K562 (cell line): ENCODE data around the gene LIX1L. TPM values are rescaled to one million over a fixed set of nuclear protein-coding genes. Genes with fewer than 3 reads are reported as not detected.

ENCODE experiments used
- BCLAF1 ChIP-seq, 2 experiments: fragments of 450-650 bp in 1 of 2; IDR thresholded peaks; 2 replicates each; pipeline ENCODE4 v1.6.1; 2011 to 2017; ENCODE audit warnings: low read depth in 2 of 2, antibody characterized with exemption in 1 of 2, borderline replicate concordance in 1 of 2, low read length in 1 of 2, mild to moderate bottlenecking in 1 of 2, mixed read lengths in 1 of 2; ENCODE audit not compliant: control insufficient read depth in 1 of 2
- CBX2 ChIP-seq: fragments of 200-600 bp; sonication (generic); IDR thresholded peaks from one replicate; pipeline ENCODE4 v1.6.1; 2012; ENCODE audit warnings: mild to moderate bottlenecking, low read length, inconsistent platforms; ENCODE audit not compliant: insufficient read depth, poor library complexity, severe bottlenecking
- FOXP1 ChIP-seq: sonication (generic); formaldehyde crosslinking; IDR thresholded peaks from 2 replicates; pipeline ENCODE4 v1.8.0; 2022; ENCODE audit warnings: mild to moderate bottlenecking, missing genetic modification reagents
- HOXB6 ChIP-seq: fragments of 250-450 bp; sonication (Bioruptor Pico); IDR thresholded peaks from 2 replicates; pipeline ENCODE4 v1.5.1; 2022; ENCODE audit warnings: mild to moderate bottlenecking, borderline replicate concordance
- LEF1 ChIP-seq: fragments of 450-650 bp; IDR thresholded peaks from 2 replicates; pipeline ENCODE4 v1.6.1; 2016; ENCODE audit warnings: mild to moderate bottlenecking
- NCOA2 ChIP-seq, 2 experiments: fragments of 450-650 bp; IDR thresholded peaks; 2 replicates each; pipeline ENCODE4 v1.6.1; 2018; ENCODE audit warnings: mild to moderate bottlenecking in 2 of 2, moderate library complexity in 1 of 2; ENCODE audit not compliant: partially characterized antibody in 2 of 2
- NRF1 ChIP-seq, 2 experiments: fragments of 450-650 bp; IDR thresholded peaks in 1 of 2; conservative IDR thresholded peaks in 1 of 2; 2 replicates each; pipeline ENCODE4 v1.6.1; 2014; ENCODE audit warnings: mild to moderate bottlenecking in 2 of 2
- POLR2A ChIP-seq: fragments of 450-650 bp; conservative IDR thresholded peaks from 2 replicates; pipeline ENCODE4 v1.6.1; 2016
- POLR2AphosphoS5 ChIP-seq: IDR thresholded peaks from 2 replicates; pipeline ENCODE4 v1.6.1; 2011; ENCODE audit warnings: mild to moderate bottlenecking, low read depth, low read length, moderate library complexity; ENCODE audit not compliant: control insufficient read depth, insufficient read depth
- PREB ChIP-seq: sonication (generic); formaldehyde crosslinking; IDR thresholded peaks from 2 replicates; pipeline ENCODE4 v1.8.1; 2023; ENCODE audit warnings: mild to moderate bottlenecking, missing genetic modification reagents
- RBM17 ChIP-seq: fragments of 200-400 bp; formaldehyde crosslinking; IDR thresholded peaks from 2 replicates; pipeline ENCODE4 v1.6.1; 2017; ENCODE audit warnings: low read depth, mild to moderate bottlenecking, low read length, borderline replicate concordance
- SMARCB1 ChIP-seq: IDR thresholded peaks from 2 replicates; pipeline ENCODE4 v1.6.1; 2011; ENCODE audit warnings: improper control_type of control experiment, low read depth; ENCODE audit not compliant: insufficient read length
- TBL1XR1 ChIP-seq, 2 experiments: IDR thresholded peaks; 2 replicates each; pipeline ENCODE4 v1.6.1; 2012; ENCODE audit warnings: improper control_type of control experiment in 2 of 2, low read length in 2 of 2, mild to moderate bottlenecking in 1 of 2
- TSHZ1 ChIP-seq: fragments of 250-450 bp; sonication (Bioruptor Pico); IDR thresholded peaks from 2 replicates; pipeline ENCODE4 v1.4.0; 2020; ENCODE audit warnings: mild to moderate bottlenecking, moderate library complexity
- WHSC1 ChIP-seq: IDR thresholded peaks from one replicate; pipeline ENCODE4 v1.6.1; 2012; ENCODE audit warnings: low read length, control low read depth, inconsistent platforms
- ZBTB17 ChIP-seq: fragments of 450-650 bp; formaldehyde crosslinking; IDR thresholded peaks from 2 replicates; pipeline ENCODE4 v1.4.0; 2020; ENCODE audit warnings: mild to moderate bottlenecking
- ZNF140 ChIP-seq: fragments of 250-450 bp; sonication (Bioruptor Pico); IDR thresholded peaks from 2 replicates; pipeline ENCODE4 v1.8.0; 2021; ENCODE audit warnings: moderate library complexity, mild to moderate bottlenecking, inconsistent platforms
- ZNF395 ChIP-seq: fragments of 200-800 bp; sonication (Bioruptor generic); IDR thresholded peaks from 2 replicates; pipeline ENCODE4 v1.6.1; 2017; ENCODE audit warnings: missing genetic modification characterization, missing compliant biosample characterization
- ZSCAN32 ChIP-seq: fragments of 450-650 bp; formaldehyde crosslinking; IDR thresholded peaks from 2 replicates; pipeline ENCODE4 v1.4.0; 2020; ENCODE audit warnings: mild to moderate bottlenecking, moderate library complexity
- polyA plus RNA-seq, 8 experiments: library from polyadenylated mRNA; depleted of rRNA in 4 of 8; stranded (reverse) in 5 of 8; unstranded in 3 of 8; fragments of >200 nt; fragmentation: Nextera tagmentation in 2 of 8; fragmentation: Illumina TruSeq in 1 of 8; extraction: Ambion mirVana in 2 of 8; extraction: Trizol in 1 of 8; gene quantifications; 2 replicates each; pipeline versions ENCODE4 v1.2.1 to v1.2.3, GENCODE V29; 2011 to 2014; ENCODE audit warnings: inconsistent platforms in 1 of 8, missing spikeins in 1 of 8
- total RNA-seq, 7 experiments: library from RNA; depleted of rRNA in 6 of 7; stranded (reverse); fragments of >200 nt in 6 of 7; fragmentation: Illumina TruSeq in 2 of 7; extraction: Trizol in 2 of 7; gene quantifications; 2 replicates each; pipeline versions ENCODE4 v1.2.1 to v1.2.3, GENCODE V29; 2011 to 2021; ENCODE audit warnings: low replicate concordance in 1 of 7

Gene LIX1L
- total and polyA plus RNA-seq, 9 of the 15 experiments (the other 6 are each of a cell fraction or from before 2014, with no cell fraction given): 4.6 to 26.5 (median 12.5) TPM

- TF ChIP-seq ZNF140 (no peak), HOXB6 (peak; percentile 66; the same call in 1 of the 2 replicates), ZBTB17 (CRISPR knock-in tag) (no peak), TSHZ1 (CRISPR knock-in tag) (no peak), PREB (CRISPR knock-in tag) (no peak), LEF1 (no peak), CBX2 (no peak), NCOA2 (IDR thresholded peaks at IDR 0.05; ENCODE audit: partially characterized antibody in 2 of 2) (no peak), FOXP1 (CRISPR knock-in tag) (no peak), ZNF395 (CRISPR knock-in tag) (0 out of 2 replicates have a peak, but pooled peaks have one; percentile 6), TBL1XR1 (IDR thresholded peaks at IDR 0.05; ENCODE audit: low read length in 2 of 2) (peak in 1 of 2 experiments; percentile 10; a peak in 1 of 4 replicates), RBM17 (no peak), ZSCAN32 (CRISPR knock-in tag) (peak; percentile 39; the same call in 1 of the 2 replicates), SMARCB1 (no peak), WHSC1 (no peak), POLR2A (no peak), BCLAF1 (IDR thresholded peaks at IDR 0.05; ENCODE audit: borderline replicate concordance in 1 of 2, control insufficient read depth in 1 of 2, low read depth in 2 of 2, low read length in 1 of 2) (no peak), POLR2AphosphoS5 (peak; percentile 31; the same call in 1 of the 2 replicates), NRF1 (conservative IDR thresholded peaks at IDR 0.05 in 1 of 2, IDR thresholded peaks at IDR 0.05 in 1 of 2) (no peak)
Observed at GRCh38 chr1:145992502-145992936, 34.7 kb upstream of the LIX1L start (continued).
